Middle frontal gyrus (tissue), 1 donor: ENCODE results near the gene STRN3.
"Not testable (repeated sequence)": the region's sequence is repeated elsewhere in the genome, so short reads cannot be mapped to it uniquely, and the experiment has no call there.

ENCODE experiments used
- DNase-seq: peaks from one replicate; pipeline ENCODE4 v3.0.0-alpha.2; 2015; ENCODE audit warnings: low spot score; ENCODE audit errors: extremely low spot score

STRN3 gene

GRCh38 chr14:30971586-30971985 is 54.6 kb downstream of the STRN3 start:
- DNase-seq = no peak

DNA sequence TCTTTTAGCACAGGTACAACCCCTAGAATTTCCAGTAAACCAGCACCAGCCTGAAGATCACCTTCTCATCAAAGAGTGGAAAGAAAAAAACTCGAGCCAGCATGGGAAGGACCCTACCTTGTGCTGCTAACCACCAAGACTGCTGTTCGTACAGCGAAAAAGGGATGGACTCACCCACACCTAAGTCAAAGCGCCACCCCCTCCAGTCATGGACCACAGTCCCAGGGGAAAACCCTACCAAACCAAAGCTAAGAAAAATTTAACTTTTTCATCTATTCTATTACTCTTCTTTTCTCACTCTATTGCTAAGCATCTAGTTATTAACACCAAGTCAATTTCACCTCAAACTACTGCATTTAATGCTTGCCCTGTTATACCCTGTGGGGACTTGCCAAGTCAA is 56.4 kb downstream of the STRN3 start:
- not testable (repeated sequence) for DNase-seq

DNA sequence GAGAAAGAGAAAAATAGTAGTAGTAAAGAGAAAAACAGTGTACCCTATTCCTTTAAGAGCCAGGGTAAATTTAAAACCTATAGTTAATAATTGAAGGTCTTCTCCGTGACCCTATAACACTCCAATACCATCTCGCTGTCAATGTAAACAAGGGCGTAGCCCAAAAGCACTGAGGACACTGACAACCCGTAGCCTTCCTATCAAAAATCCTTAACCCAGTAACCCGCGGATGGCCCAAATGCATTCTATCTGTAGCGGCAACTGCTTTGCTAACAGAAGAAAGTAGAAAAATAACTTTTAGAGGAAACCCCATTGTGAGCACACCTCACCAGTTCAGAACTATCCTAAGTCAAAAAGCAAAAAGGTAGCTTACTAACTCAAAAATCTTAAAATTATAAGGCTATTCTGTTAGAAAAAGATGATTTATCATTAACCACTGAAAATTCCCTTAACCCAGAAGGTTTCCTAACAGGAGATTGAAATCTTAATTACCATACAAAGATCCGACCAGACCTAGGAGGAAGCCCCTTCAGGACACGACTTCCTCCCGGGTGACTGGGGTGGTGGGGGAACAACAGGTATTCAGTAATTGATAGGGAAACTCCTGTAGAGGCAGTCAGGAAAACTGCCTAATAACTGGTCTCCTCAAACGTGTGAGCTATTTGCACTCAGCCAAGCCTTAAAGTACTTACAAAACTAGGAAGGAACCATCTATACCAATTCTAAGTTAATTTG is 58.6 kb downstream of the STRN3 start:
- not testable (repeated sequence) for DNase-seq

GRCh38 chr14:30966415-30967363 is 59.5 kb downstream of the STRN3 start:
- no peak for DNase-seq

GRCh38 chr14:30965861-30966260 is 60.3 kb downstream of the STRN3 start:
- DNase-seq = not testable (repeated sequence)

DNA sequence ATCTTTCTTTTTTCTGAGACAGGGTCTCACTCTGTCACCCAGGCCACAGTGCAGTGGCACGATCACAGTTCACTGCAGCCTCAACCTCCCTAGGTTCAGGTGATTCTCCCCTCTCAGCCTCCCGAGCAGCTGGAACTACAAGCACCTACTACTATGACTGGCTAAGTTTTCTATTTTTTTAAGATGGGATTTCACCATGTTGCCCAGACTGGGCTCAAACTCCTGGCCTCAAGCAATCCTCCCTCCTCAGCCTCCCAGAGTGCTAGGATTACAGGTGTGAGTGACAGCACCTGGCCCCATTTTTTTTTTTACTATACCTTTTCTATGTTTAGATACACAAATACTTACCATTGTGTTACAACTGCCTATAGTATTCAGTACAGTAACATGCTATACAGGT is 63.6 kb downstream of the STRN3 start:
- DNase-seq = not testable (repeated sequence)

- DNase-seq = no peak
These were observed 64.8 kb downstream of the STRN3 start for GRCh38 chr14:30961330-30961729.

GRCh38 chr14:30960216-30960615 is 66.0 kb downstream of the STRN3 start:
- DNase-seq = no peak

DNA sequence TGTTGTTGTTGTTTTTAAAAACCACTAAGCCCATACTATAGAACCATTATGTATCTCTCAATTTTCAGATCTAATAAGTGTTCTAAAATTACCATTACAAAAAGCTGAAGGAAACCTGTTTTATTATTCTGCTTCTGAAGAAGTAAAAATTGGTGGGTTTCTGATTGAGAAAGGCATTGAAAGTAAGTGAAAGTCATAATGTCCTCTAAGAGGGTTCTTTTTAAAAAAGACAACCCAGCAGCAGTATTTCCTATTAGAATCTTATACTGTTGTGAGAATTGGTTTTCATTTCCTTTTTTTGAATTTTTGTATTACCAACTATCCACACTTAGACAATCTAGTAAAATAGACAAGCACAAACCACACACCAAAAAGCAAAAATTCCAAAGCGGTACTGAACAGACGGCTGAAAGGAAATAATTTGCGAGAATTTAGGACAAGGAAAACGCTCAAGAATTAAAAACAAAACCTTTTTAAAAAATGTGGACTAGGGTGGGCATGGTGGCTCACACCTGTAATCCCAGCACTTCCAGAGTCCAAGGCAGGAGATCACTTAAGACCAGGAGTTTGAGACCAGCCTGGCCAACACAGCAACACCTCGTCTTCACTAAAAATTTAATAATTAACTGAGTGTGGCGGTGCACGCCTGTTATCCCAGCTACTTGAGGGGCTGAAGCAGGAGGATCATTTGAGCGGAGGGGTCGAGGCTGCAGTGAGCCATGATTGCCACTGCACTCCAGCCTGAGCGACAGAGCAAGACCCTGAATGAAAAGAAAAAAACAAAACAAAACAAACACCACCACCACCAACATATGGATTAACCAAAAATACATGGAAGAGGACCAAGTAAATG is 67.4 kb downstream of the STRN3 start:
- DNase-seq = no peak

GRCh38 chr14:30957813-30958370 is 68.3 kb downstream of the STRN3 start:
- no peak for DNase-seq

DNA sequence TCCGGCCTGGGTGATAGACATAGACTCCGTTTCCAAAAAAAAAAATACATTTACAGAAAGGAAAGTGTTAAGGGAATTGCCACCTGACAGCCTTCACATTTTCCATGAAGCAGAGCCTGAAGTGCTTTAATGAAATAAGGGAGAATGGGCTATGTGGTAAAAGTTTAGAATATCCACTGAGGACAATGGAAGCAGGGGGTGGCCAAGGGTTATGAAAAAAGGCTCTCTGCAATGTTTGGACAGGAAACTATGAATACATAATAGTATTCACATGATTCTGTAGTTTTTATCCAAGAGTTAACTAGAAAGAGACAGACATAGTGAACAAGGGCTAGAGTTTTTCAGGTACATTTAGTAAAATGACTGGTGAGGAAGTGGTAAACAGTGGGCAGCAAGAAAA is 76.5 kb downstream of the STRN3 start:
- DNase-seq = no peak

DNA sequence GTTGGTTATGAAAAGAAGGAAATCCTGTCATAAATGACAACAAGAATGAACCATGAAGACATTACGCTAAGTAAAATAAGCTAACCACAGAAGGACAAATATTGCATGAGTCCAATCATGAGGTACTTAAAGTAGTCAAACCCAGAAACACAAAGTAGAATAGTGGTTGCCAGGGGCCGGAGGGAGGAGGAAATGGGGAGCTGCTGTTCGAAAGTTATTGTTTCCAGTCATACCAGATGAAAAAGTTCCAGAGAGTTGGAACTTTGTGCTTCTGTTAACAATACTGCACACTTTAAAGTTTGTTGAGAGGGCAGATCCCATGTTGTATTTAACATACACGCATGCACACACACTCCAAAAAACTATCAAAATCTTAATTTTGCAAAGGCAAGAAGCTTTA is 82.5 kb downstream of the STRN3 start:
- no peak for DNase-seq

- DNase-seq = no peak
These were observed 85.3 kb downstream of the STRN3 start for GRCh38 chr14:30940886-30941285.

GRCh38 chr14:30938617-30939016 is 87.6 kb downstream of the STRN3 start:
- DNase-seq = no peak

GRCh38 chr14:30935445-30935844 is 90.7 kb downstream of the STRN3 start:
- DNase-seq = no peak

DNA sequence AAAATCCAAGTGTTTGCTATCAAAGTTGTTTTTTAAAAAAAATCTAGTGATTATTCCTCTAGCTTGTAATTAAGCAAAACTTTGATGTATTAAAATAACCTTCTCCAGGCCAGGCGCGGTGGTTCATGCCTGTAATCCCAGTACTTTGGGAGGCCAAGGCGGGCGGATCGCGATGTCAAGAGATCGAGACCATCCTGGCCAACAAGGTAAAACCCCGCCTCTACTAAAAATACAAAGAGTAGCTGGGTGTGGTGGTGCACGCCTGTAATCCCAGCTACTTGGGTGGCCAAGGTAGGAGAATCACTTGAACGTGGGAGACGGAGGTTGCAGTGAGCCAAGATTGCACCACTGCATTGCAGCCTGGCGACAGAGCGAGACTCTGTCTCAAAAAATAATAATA is 92.2 kb downstream of the STRN3 start:
- not testable (repeated sequence) for DNase-seq

DNA sequence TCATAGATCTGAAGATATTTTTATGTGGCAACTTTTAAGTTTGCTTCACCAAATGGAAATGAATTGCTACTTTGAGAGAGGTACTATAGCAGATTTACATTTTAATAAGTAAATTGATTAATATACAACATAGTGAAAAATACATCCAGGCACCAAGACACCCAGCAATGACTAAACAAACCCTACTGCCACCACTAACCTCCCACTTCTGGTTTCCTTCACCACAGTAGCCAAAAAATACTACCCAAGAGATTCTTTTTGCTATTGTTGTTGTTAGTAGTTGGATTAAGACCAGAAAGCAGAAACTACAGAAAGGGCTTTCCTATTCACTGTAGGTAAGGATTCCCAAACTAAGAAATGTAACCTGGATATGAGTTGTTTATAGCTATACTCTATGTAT is 97.7 kb downstream of the STRN3 start:
- no peak for DNase-seq

DNA sequence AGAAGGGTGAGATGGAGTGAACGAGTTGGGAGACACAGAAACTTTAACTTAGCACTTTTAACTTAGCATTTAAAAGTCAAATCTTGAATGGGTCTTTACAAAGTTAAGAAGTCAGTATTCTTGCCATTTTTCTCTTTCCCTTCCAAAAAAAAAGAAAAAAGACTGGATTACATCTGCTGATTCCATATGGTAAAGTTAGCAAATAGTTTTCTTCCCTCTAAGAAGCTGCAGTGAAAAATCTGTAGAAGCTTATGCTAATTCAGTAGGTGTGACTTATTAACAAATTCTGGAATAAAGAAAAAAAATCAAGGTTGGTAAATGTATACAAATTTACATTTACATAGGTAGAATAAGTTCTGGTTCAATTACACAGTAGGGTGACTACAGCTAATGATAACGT is 100.9 kb downstream of the STRN3 start:
- DNase-seq = no peak

- DNase-seq = no peak
These were observed 104.4 kb downstream of the STRN3 start for GRCh38 chr14:30921788-30922187.

DNA sequence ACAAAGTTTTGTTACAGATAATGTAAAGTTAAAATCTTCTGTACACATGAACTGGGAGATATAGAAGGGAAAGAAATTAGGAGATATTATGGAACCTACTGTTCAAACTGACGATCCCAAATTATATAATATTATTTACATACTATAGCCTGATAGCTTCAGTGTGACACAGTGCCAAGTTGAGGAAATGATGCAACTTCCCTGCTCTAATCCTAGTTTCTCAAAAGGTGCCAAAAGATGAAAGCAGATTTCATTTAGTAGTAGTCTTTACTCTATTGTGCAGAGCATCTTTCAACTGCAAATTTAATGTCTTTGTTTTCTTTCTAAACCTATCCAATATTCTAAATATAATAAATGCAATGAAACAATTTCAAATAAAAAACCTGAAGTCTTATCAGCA is 104.9 kb downstream of the STRN3 start:
- DNase-seq = no peak

DNA sequence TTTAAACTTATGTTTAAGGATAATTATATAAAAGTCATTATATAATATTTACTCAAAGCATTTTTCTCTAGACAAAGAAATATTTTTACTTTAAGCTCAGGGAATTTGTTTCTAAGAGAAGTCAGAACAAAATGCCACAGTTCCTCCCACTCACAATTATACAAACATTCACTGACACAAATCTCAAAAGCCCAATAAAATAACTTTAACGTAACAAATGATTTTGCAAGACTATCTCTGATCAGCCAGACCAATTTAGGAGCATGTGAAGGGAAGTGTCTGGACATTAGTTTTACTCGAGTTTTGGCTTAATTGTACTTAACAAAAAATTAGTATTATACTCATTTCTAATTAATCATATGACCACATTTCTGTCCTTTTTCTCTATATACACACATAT is 110.6 kb downstream of the STRN3 start:
- DNase-seq = no peak
